K562 (cell line): Measurements from ENCODE around the gene COQ9. TPM values are rescaled to one million over a fixed set of nuclear protein-coding genes. Genes with fewer than 3 reads are reported as not detected.

Experiments used
- ATAC-seq: fragments of 200-7000 bp; cut with Tn5 transposase; 3 replicates; pipeline ENCODE4 v1.9.1; 2020; ENCODE audit warnings: moderate library complexity
- BruUV-seq: library from RNA; stranded (reverse); fragments of 400-500 nt; replicated peaks from 2 replicates; lab custom pipeline; 2021; lab: Mats Ljungman, UMichigan
- CTCF ChIA-PET: fragments of 300-600 bp; formaldehyde crosslinking; extraction: SDS; loops from one replicate; lab custom pipeline; 2021; ENCODE audit warnings: low intra/inter-chr PET ratio; lab: Yijun Ruan, JAX
- POLR2A ChIA-PET: fragments of 300-600, 350-650 bp; sonication (Branson Sonifier 250); formaldehyde crosslinking; extraction: SDS; loops from one replicate; lab custom pipeline; 2021; ENCODE audit warnings: antibody characterized with exemption, inconsistent platforms; lab: Yijun Ruan, JAX
- DNase-seq, 4 experiments: peaks; one replicate each; pipeline versions ENCODE4 v3.0.0 to v3.0.0-alpha.2; 2011 to 2018; ENCODE audit warnings: low spot score in 3 of 4, mixed read lengths in 3 of 4; ENCODE audit errors: extremely low read depth in 1 of 4
- FAIRE-seq: peaks from 2 replicates; lab custom pipeline; 2011; peaks lifted over from hg19 to GRCh38; lab: Jason Lieb, UNC
- H2AFZ ChIP-seq: 2 replicates; pipeline ENCODE4 v1.6.0; 2011; ENCODE audit warnings: low read depth, low read length, control low read depth, inconsistent platforms
- H3K27ac ChIP-seq: fragments of 200-600 bp; 3 replicates; pipeline ENCODE4 v1.8.0; 2011; ENCODE audit warnings: low read depth, mild to moderate bottlenecking, control low read depth, inconsistent platforms, low read length, moderate library complexity, mixed read lengths; ENCODE audit errors: extremely low read depth
- H3K27me3 ChIP-seq, 2 experiments: fragments of 300-600 bp in 1 of 2; 2 replicates in 1 of 2; 3 replicates in 1 of 2; pipeline versions ENCODE4 v1.6.0 to v1.8.0; 2011; ENCODE audit warnings: inconsistent platforms in 2 of 2, low read length in 2 of 2, mild to moderate bottlenecking in 1 of 2, mixed read lengths in 1 of 2, moderate library complexity in 1 of 2; ENCODE audit not compliant: control insufficient read depth in 2 of 2, insufficient read depth in 2 of 2
- H3K36me3 ChIP-seq: fragments of 300-600 bp; 3 replicates; pipeline ENCODE4 v1.8.0; 2011; ENCODE audit warnings: mild to moderate bottlenecking, low read length, inconsistent platforms; ENCODE audit not compliant: control insufficient read depth, insufficient read depth
- H3K4me1 ChIP-seq, 2 experiments: fragments of 200-600 bp in 1 of 2; replicated peaks in 1 of 2; 2 replicates in 1 of 2; 3 replicates in 1 of 2; pipeline versions ENCODE4 v1.5.1 to v1.8.0; 2011; ENCODE audit warnings: inconsistent platforms in 2 of 2, low read length in 2 of 2, mild to moderate bottlenecking in 1 of 2, mixed read lengths in 1 of 2, moderate library complexity in 1 of 2; ENCODE audit not compliant: control insufficient read depth in 2 of 2, insufficient read depth in 2 of 2
- H3K4me2 ChIP-seq: 2 replicates; pipeline ENCODE4 v1.6.1; 2011; ENCODE audit warnings: low read length, control low read depth, inconsistent platforms, mixed read lengths; ENCODE audit not compliant: insufficient read depth
- H3K4me3 ChIP-seq: fragments of 200-600 bp; sonication (generic), shearing (Covaris generic); 2 replicates; pipeline ENCODE4 v1.5.1; 2016; ENCODE audit warnings: control low read depth, inconsistent platforms
- H3K79me2 ChIP-seq: fragments of 200-600 bp; 3 replicates; pipeline ENCODE4 v1.8.0; 2011; ENCODE audit warnings: low read length, inconsistent platforms; ENCODE audit not compliant: control insufficient read depth, insufficient read depth
- H3K9ac ChIP-seq, 2 experiments: 2 replicates each; pipeline versions ENCODE4 v1.6.0 to v1.6.1; 2011; ENCODE audit warnings: low read depth in 2 of 2, low read length in 2 of 2, control low read depth in 1 of 2, inconsistent platforms in 1 of 2, mild to moderate bottlenecking in 1 of 2, mixed read lengths in 1 of 2; ENCODE audit not compliant: insufficient read depth in 1 of 2
- H3K9me1 ChIP-seq: one replicate; pipeline ENCODE4 v1.6.0; 2011; ENCODE audit warnings: inconsistent platforms, mild to moderate bottlenecking, low read length, moderate library complexity; ENCODE audit not compliant: control insufficient read depth, insufficient read depth
- H3K9me3 ChIP-seq: replicated peaks from 2 replicates; pipeline ENCODE4 v1.5.1; 2011; ENCODE audit warnings: low read depth, low read length, inconsistent platforms; ENCODE audit not compliant: control insufficient read depth, insufficient read depth
- H4K20me1 ChIP-seq: replicated peaks from 2 replicates; pipeline ENCODE4 v1.6.1; 2011; ENCODE audit warnings: low read length, inconsistent platforms, mixed read lengths; ENCODE audit not compliant: control insufficient read depth, insufficient read depth
- FOXK1 ChIP-seq: sonication (generic); formaldehyde crosslinking; IDR thresholded peaks from 2 replicates; pipeline ENCODE4 v1.8.0; 2022; ENCODE audit warnings: missing genetic modification reagents, mild to moderate bottlenecking, borderline replicate concordance
- NCOA6 ChIP-seq: fragments of 450-650 bp; IDR thresholded peaks from 2 replicates; pipeline ENCODE4 v1.6.1; 2017; ENCODE audit warnings: mild to moderate bottlenecking
- NR2C2 ChIP-seq, 2 experiments: fragments of 200-800 bp in 1 of 2; sonication (Bioruptor generic) in 1 of 2; sonication (generic) in 1 of 2; formaldehyde crosslinking in 1 of 2; IDR thresholded peaks; 2 replicates each; pipeline versions ENCODE4 v1.6.1 to v1.8.0; 2016 to 2022; ENCODE audit warnings: mild to moderate bottlenecking in 1 of 2, missing compliant biosample characterization in 1 of 2, missing genetic modification characterization in 1 of 2, missing genetic modification reagents in 1 of 2
- SP1 ChIP-seq: sonication (generic); formaldehyde crosslinking; IDR thresholded peaks from 2 replicates; pipeline ENCODE4 v1.8.1; 2022; ENCODE audit warnings: mild to moderate bottlenecking, missing genetic modification reagents
- TEAD2 ChIP-seq: fragments of 450-650 bp; IDR thresholded peaks from 2 replicates; pipeline ENCODE4 v1.6.1; 2016; ENCODE audit warnings: missing genetic modification characterization, control low read depth, missing compliant biosample characterization
- ZNF146 ChIP-seq: IDR thresholded peaks from one replicate; pipeline ENCODE4 v1.6.1; 2018; ENCODE audit warnings: missing compliant biosample characterization; ENCODE audit not compliant: unreplicated experiment
- ZNF830 ChIP-seq: fragments of 250-450 bp; sonication (Bioruptor Pico); IDR thresholded peaks from 2 replicates; pipeline ENCODE4 v1.5.0; 2021; ENCODE audit warnings: mild to moderate bottlenecking
- WGBS: fragments of 100-300 bp; shearing (Covaris generic); methylation state at CpG from one replicate; pipeline ENCODE4 v1.1.6; 2016; ENCODE audit warnings: low coverage, mixed read lengths; ENCODE audit not compliant: insufficient coverage; ENCODE audit errors: missing lambda C conversion rate; 5-methylcytosine and 5-hydroxymethylcytosine counted together
- in situ Hi-C: fragments of 300-500 bp; cut with MboI; formaldehyde crosslinking; loops from 4 replicates; pipeline ENCODE4 v1.15.0; 2018; ENCODE audit warnings: inconsistent platforms, mixed read lengths
- intact Hi-C: fragments of 100-400 bp; cut with micrococcal nuclease; formaldehyde crosslinking; loops from 2 replicates; pipeline ENCODE4 v1.14.2; 2022
- polyA plus RNA-seq, 8 experiments: library from polyadenylated mRNA; depleted of rRNA in 4 of 8; stranded (reverse) in 5 of 8; unstranded in 3 of 8; fragments of >200 nt; fragmentation: Nextera tagmentation in 2 of 8; fragmentation: Illumina TruSeq in 1 of 8; extraction: Ambion mirVana in 2 of 8; extraction: Trizol in 1 of 8; gene quantifications; 2 replicates each; pipeline versions ENCODE4 v1.2.1 to v1.2.3, GENCODE V29; 2011 to 2014; ENCODE audit warnings: inconsistent platforms in 1 of 8, missing spikeins in 1 of 8
- total RNA-seq, 7 experiments: library from RNA; depleted of rRNA in 6 of 7; stranded (reverse); fragments of >200 nt in 6 of 7; fragmentation: Illumina TruSeq in 2 of 7; extraction: Trizol in 2 of 7; gene quantifications; 2 replicates each; pipeline versions ENCODE4 v1.2.1 to v1.2.3, GENCODE V29; 2011 to 2021; ENCODE audit warnings: low replicate concordance in 1 of 7
- TF ChIP-seq, protein P1 (sequence below): sonication (generic); formaldehyde crosslinking; IDR thresholded peaks from 2 replicates; pipeline ENCODE4 v1.8.1; 2022; ENCODE audit warnings: missing genetic modification reagents
- TF ChIP-seq, protein P2 (sequence below): fragments of 200-800 bp; sonication (Bioruptor generic); IDR thresholded peaks from 2 replicates; pipeline ENCODE4 v1.6.1; 2017; ENCODE audit warnings: missing genetic modification characterization, missing compliant biosample characterization

The COQ9 gene
- total and polyA plus RNA-seq, 9 of the 15 experiments (the other 6 are each of a cell fraction or from before 2014, with no cell fraction given): 35.0 to 139 (median 71.4) TPM

GRCh38 chr16:57476546-57477410, 29.5 kb downstream of the COQ9 start:
- H3K79me2 ChIP-seq: no peaks in the 10 kb centered on the region
- FAIRE-seq: peak; percentile 46
- TF ChIP-seq FOXK1 (CRISPR knock-in tag) (no peak), SP1 (peak; percentile 3; the same call in 1 of the 2 replicates), ZNF146 (CRISPR knock-in tag) (no peak), NCOA6 (no peak), NR2C2 (CRISPR knock-in tag; IDR thresholded peaks at IDR 0.05) (0 out of 2 replicates have a peak, but pooled peaks have one; percentile 28), NR2C2 (tag; IDR thresholded peaks at IDR 0.05) (no peak), ZNF830 (CRISPR knock-in tag) (no peak), TEAD2 (tag) (no peak)
- TF ChIP-seq, protein P1, sequence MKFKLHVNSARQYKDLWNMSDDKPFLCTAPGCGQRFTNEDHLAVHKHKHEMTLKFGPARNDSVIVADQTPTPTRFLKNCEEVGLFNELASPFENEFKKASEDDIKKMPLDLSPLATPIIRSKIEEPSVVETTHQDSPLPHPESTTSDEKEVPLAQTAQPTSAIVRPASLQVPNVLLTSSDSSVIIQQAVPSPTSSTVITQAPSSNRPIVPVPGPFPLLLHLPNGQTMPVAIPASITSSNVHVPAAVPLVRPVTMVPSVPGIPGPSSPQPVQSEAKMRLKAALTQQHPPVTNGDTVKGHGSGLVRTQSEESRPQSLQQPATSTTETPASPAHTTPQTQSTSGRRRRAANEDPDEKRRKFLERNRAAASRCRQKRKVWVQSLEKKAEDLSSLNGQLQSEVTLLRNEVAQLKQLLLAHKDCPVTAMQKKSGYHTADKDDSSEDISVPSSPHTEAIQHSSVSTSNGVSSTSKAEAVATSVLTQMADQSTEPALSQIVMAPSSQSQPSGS (CRISPR knock-in tag): no peak
- TF ChIP-seq, protein P2, sequence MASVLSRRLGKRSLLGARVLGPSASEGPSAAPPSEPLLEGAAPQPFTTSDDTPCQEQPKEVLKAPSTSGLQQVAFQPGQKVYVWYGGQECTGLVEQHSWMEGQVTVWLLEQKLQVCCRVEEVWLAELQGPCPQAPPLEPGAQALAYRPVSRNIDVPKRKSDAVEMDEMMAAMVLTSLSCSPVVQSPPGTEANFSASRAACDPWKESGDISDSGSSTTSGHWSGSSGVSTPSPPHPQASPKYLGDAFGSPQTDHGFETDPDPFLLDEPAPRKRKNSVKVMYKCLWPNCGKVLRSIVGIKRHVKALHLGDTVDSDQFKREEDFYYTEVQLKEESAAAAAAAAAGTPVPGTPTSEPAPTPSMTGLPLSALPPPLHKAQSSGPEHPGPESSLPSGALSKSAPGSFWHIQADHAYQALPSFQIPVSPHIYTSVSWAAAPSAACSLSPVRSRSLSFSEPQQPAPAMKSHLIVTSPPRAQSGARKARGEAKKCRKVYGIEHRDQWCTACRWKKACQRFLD (CRISPR knock-in tag): no peak
- TF ChIP-seq, all 486 proteins: peak for 2
- in situ Hi-C loops: loop anchor here (5.0 kb wide), 1 partner anchor 41 kb away; no protein-coding TSS in a partner anchor
- H4K20me1 ChIP-seq: no peaks in the 10 kb centered on the region
- POLR2A ChIA-PET: interaction anchor here (1.0 kb wide), 1 partner anchor 9 kb away, joined by 3 read pairs; no protein-coding TSS in a partner anchor
- intact Hi-C loops: loop anchor here (1.0 kb wide), 1 partner anchor 43 kb away; no protein-coding TSS in a partner anchor
- no peaks in the 10 kb centered on the region for H3K27me3 ChIP-seq
- no TSS peak for BruUV-seq
- H3K4me1 ChIP-seq: peaks cover 21 to 48% of the 10 kb centered on the region in 2 experiments
- no peak overlapping the region for H3K27ac ChIP-seq
- 65% methylated on average over 6 of the region's 6 CpGs for WGBS
- peak; percentile 15 for ATAC-seq
- H3K9ac ChIP-seq: peak overlapping the region in 1 of 2 experiments; percentile 65; a peak in 2 of 4 replicates
- H3K4me2 ChIP-seq: peak overlapping the region; percentile 64
- H2AFZ ChIP-seq: no peak overlapping the region
- H3K4me3 ChIP-seq: no peak overlapping the region
- no peaks in the 10 kb centered on the region for H3K9me1 ChIP-seq
- peak in 1 of 4 experiments; percentile 38 for DNase-seq
- CTCF ChIA-PET: interaction anchor here (2.0 kb wide), 1 partner anchor 43 kb away, joined by 21 read pairs; no protein-coding TSS in a partner anchor
- no peaks in the 10 kb centered on the region for H3K9me3 ChIP-seq
- H3K36me3 ChIP-seq: peaks cover 23% of the 10 kb centered on the region; the same call in 1 of the 3 replicates
